ENCODE data around the gene STAP1.

STAP1 gene

GRCh38 chr4:67570537-67570936 is 12.0 kb downstream of the STAP1 start:
- Histone ChIP-seq H3K27me3 (replicated peaks in 2 of 5; ENCODE audit: control insufficient read depth in 4 of 5, insufficient read depth in 5 of 5, low read length in 4 of 5) (no peaks in the 10 kb centered on the region), H3K9me3 (ENCODE audit: control extremely low read depth in 1 of 5, control insufficient read depth in 4 of 5, insufficient read depth in 2 of 5, low read depth in 1 of 5, low read length in 4 of 5) (no peaks in the 10 kb centered on the region), H3K27ac (ENCODE audit: insufficient read depth in 1 of 2, low read depth in 1 of 2, low read length in 2 of 2, poor library complexity in 1 of 2, severe bottlenecking in 2 of 2) (no peak overlapping the region), H3K4me3 (ENCODE audit: control insufficient read depth in 1 of 7, extremely low read depth in 1 of 7, insufficient read depth in 4 of 7, low read depth in 2 of 7, low read length in 6 of 7) (no peak overlapping the region), H3K36me3 (ENCODE audit: control insufficient read depth in 4 of 4, insufficient read depth in 4 of 4, low read length in 3 of 4) (no peaks in the 10 kb centered on the region), H3K4me1 (ENCODE audit: control extremely low read depth in 1 of 4, control insufficient read depth in 4 of 4, insufficient read depth in 4 of 4, low read length in 3 of 4) (peaks cover 11 to 42% (median 36%) of the 10 kb centered on the region in 4 experiments)
- 100% methylated on average over 1 of the region's 1 CpG for WGBS (ENCODE audit: insufficient coverage)
- CTCF ChIA-PET, result interaction anchor here (1.2 to 1.7 kb wide), 2 partner anchors 9 to 50 kb away, joined by 4 read pairs; no protein-coding TSS in a partner anchor
- POLR2A ChIA-PET, result no interaction called here
- no peak for DNase-seq

- ChIA-PET POLR2A (no interaction called here), CTCF (interaction anchor here (1.7 kb wide), 1 partner anchor 48 kb away, joined by 4 read pairs; no protein-coding TSS in a partner anchor)
- H3K36me3 ChIP-seq (ENCODE audit: control insufficient read depth in 4 of 4, insufficient read depth in 4 of 4, low read length in 3 of 4), result peaks cover 0 to 4% (median 0%) of the 10 kb centered on the region in 4 experiments
- peak overlapping the region in 1 of 2 experiments; percentile 39 for H3K27ac ChIP-seq (ENCODE audit: insufficient read depth in 1 of 2, low read depth in 1 of 2, low read length in 2 of 2, poor library complexity in 1 of 2, severe bottlenecking in 2 of 2)
- H3K4me1 ChIP-seq (ENCODE audit: control extremely low read depth in 1 of 4, control insufficient read depth in 4 of 4, insufficient read depth in 4 of 4, low read length in 3 of 4), result peaks cover 16 to 52% (median 44%) of the 10 kb centered on the region in 4 experiments
- no peaks in the 10 kb centered on the region for H3K9me3 ChIP-seq (ENCODE audit: control extremely low read depth in 1 of 5, control insufficient read depth in 4 of 5, insufficient read depth in 2 of 5, low read depth in 1 of 5, low read length in 4 of 5)
- 0% methylated on average over 1 of the region's 1 CpG for WGBS (ENCODE audit: insufficient coverage)
- H3K4me3 ChIP-seq (ENCODE audit: control insufficient read depth in 1 of 7, extremely low read depth in 1 of 7, insufficient read depth in 4 of 7, low read depth in 2 of 7, low read length in 6 of 7), result no peak overlapping the region
- H3K27me3 ChIP-seq (replicated peaks in 2 of 5; ENCODE audit: control insufficient read depth in 4 of 5, insufficient read depth in 5 of 5, low read length in 4 of 5), result no peaks in the 10 kb centered on the region
- peak in 2 of 3 donors; percentile 41 to 69 for DNase-seq
Measured at GRCh38 chr4:67571975-67572374, 13.4 kb downstream of the STAP1 start.

- ChIA-PET CTCF (interaction anchor here (1.5 kb wide), 1 partner anchor 12 kb away, joined by 3 read pairs; no protein-coding TSS in a partner anchor), POLR2A (no interaction called here)
- DNase-seq, result peak in 2 of 3 donors; percentile 28 to 57
- H3K27me3 ChIP-seq (replicated peaks in 2 of 5; ENCODE audit: control insufficient read depth in 4 of 5, insufficient read depth in 5 of 5, low read length in 4 of 5), result no peaks in the 10 kb centered on the region
- no peaks in the 10 kb centered on the region for H3K9me3 ChIP-seq (ENCODE audit: control extremely low read depth in 1 of 5, control insufficient read depth in 4 of 5, insufficient read depth in 2 of 5, low read depth in 1 of 5, low read length in 4 of 5)
- no peak overlapping the region for H3K4me3 ChIP-seq (ENCODE audit: control insufficient read depth in 1 of 7, extremely low read depth in 1 of 7, insufficient read depth in 4 of 7, low read depth in 2 of 7, low read length in 6 of 7)
- peaks cover 16 to 52% (median 50%) of the 10 kb centered on the region in 4 experiments for H3K4me1 ChIP-seq (ENCODE audit: control extremely low read depth in 1 of 4, control insufficient read depth in 4 of 4, insufficient read depth in 4 of 4, low read length in 3 of 4)
- peaks cover 0 to 5% (median 0%) of the 10 kb centered on the region in 4 experiments for H3K36me3 ChIP-seq (ENCODE audit: control insufficient read depth in 4 of 4, insufficient read depth in 4 of 4, low read length in 3 of 4)
- H3K27ac ChIP-seq (ENCODE audit: insufficient read depth in 1 of 2, low read depth in 1 of 2, low read length in 2 of 2, poor library complexity in 1 of 2, severe bottlenecking in 2 of 2), result no peak overlapping the region
Measured at GRCh38 chr4:67573193-67573592, 14.7 kb downstream of the STAP1 start.

- ChIA-PET CTCF (no interaction called here), POLR2A (no interaction called here)
- Histone ChIP-seq H3K27ac (ENCODE audit: insufficient read depth in 1 of 2, low read depth in 1 of 2, low read length in 2 of 2, poor library complexity in 1 of 2, severe bottlenecking in 2 of 2) (peak overlapping the region; percentile 56 to 71), H3K36me3 (ENCODE audit: control insufficient read depth in 4 of 4, insufficient read depth in 4 of 4, low read length in 3 of 4) (peaks cover 0 to 14% (median 0%) of the 10 kb centered on the region in 4 experiments), H3K4me3 (ENCODE audit: control insufficient read depth in 1 of 7, extremely low read depth in 1 of 7, insufficient read depth in 4 of 7, low read depth in 2 of 7, low read length in 6 of 7) (peak overlapping the region in 6 of 7 experiments; percentile 17 to 52 (median 28)), H3K4me1 (ENCODE audit: control extremely low read depth in 1 of 4, control insufficient read depth in 4 of 4, insufficient read depth in 4 of 4, low read length in 3 of 4) (peaks cover 16 to 56% (median 51%) of the 10 kb centered on the region in 4 experiments), H3K27me3 (replicated peaks in 2 of 5; ENCODE audit: control insufficient read depth in 4 of 5, insufficient read depth in 5 of 5, low read length in 4 of 5) (no peaks in the 10 kb centered on the region), H3K9me3 (ENCODE audit: control extremely low read depth in 1 of 5, control insufficient read depth in 4 of 5, insufficient read depth in 2 of 5, low read depth in 1 of 5, low read length in 4 of 5) (no peaks in the 10 kb centered on the region)
- WGBS (ENCODE audit: insufficient coverage), result 19% methylated on average over 7 of the region's 13 CpGs
- DNase-seq, result peak; percentile 67 to 95 (median 91)
Measured at GRCh38 chr4:67575232-67576058, 16.9 kb downstream of the STAP1 start.

- ChIA-PET POLR2A (no interaction called here), CTCF (no interaction called here)
- 83% methylated on average over 1 of the region's 4 CpGs for WGBS (ENCODE audit: insufficient coverage)
- H3K4me3 ChIP-seq (ENCODE audit: control insufficient read depth in 1 of 7, extremely low read depth in 1 of 7, insufficient read depth in 4 of 7, low read depth in 2 of 7, low read length in 6 of 7), result peak overlapping the region in 1 of 7 experiments; percentile 52
- peak overlapping the region in 1 of 2 experiments; percentile 71 for H3K27ac ChIP-seq (ENCODE audit: insufficient read depth in 1 of 2, low read depth in 1 of 2, low read length in 2 of 2, poor library complexity in 1 of 2, severe bottlenecking in 2 of 2)
- peaks cover 23 to 57% (median 56%) of the 10 kb centered on the region in 4 experiments for H3K4me1 ChIP-seq (ENCODE audit: control extremely low read depth in 1 of 4, control insufficient read depth in 4 of 4, insufficient read depth in 4 of 4, low read length in 3 of 4)
- H3K9me3 ChIP-seq (ENCODE audit: control extremely low read depth in 1 of 5, control insufficient read depth in 4 of 5, insufficient read depth in 2 of 5, low read depth in 1 of 5, low read length in 4 of 5), result no peaks in the 10 kb centered on the region
- H3K36me3 ChIP-seq (ENCODE audit: control insufficient read depth in 4 of 4, insufficient read depth in 4 of 4, low read length in 3 of 4), result peaks cover 0 to 14% (median 0%) of the 10 kb centered on the region in 4 experiments
- no peak for DNase-seq
- no peaks in the 10 kb centered on the region for H3K27me3 ChIP-seq (replicated peaks in 2 of 5; ENCODE audit: control insufficient read depth in 4 of 5, insufficient read depth in 5 of 5, low read length in 4 of 5)
Measured at GRCh38 chr4:67576059-67576466, 17.5 kb downstream of the STAP1 start.

- H3K36me3 ChIP-seq (ENCODE audit: control insufficient read depth in 4 of 4, insufficient read depth in 4 of 4, low read length in 3 of 4), result peaks cover 0 to 14% (median 0%) of the 10 kb centered on the region in 4 experiments
- ChIA-PET CTCF (no interaction called here), POLR2A (no interaction called here)
- H3K9me3 ChIP-seq (ENCODE audit: control extremely low read depth in 1 of 5, control insufficient read depth in 4 of 5, insufficient read depth in 2 of 5, low read depth in 1 of 5, low read length in 4 of 5), result no peaks in the 10 kb centered on the region
- H3K27me3 ChIP-seq (replicated peaks in 2 of 5; ENCODE audit: control insufficient read depth in 4 of 5, insufficient read depth in 5 of 5, low read length in 4 of 5), result no peaks in the 10 kb centered on the region
- H3K27ac ChIP-seq (ENCODE audit: insufficient read depth in 1 of 2, low read depth in 1 of 2, low read length in 2 of 2, poor library complexity in 1 of 2, severe bottlenecking in 2 of 2), result peak overlapping the region in 1 of 2 experiments; percentile 71
- H3K4me1 ChIP-seq (ENCODE audit: control extremely low read depth in 1 of 4, control insufficient read depth in 4 of 4, insufficient read depth in 4 of 4, low read length in 3 of 4), result peaks cover 26 to 59% (median 57%) of the 10 kb centered on the region in 4 experiments
- no CpG with 5 or more reads among the region's 1 CpG for WGBS (ENCODE audit: insufficient coverage)
- DNase-seq, result no peak
- no peak overlapping the region for H3K4me3 ChIP-seq (ENCODE audit: control insufficient read depth in 1 of 7, extremely low read depth in 1 of 7, insufficient read depth in 4 of 7, low read depth in 2 of 7, low read length in 6 of 7)
Measured at GRCh38 chr4:67576538-67576937, 18.0 kb downstream of the STAP1 start.

- no peaks in the 10 kb centered on the region for H3K9me3 ChIP-seq (ENCODE audit: control extremely low read depth in 1 of 5, control insufficient read depth in 4 of 5, insufficient read depth in 2 of 5, low read depth in 1 of 5, low read length in 4 of 5)
- no CpG with 5 or more reads among the region's 3 CpGs for WGBS (ENCODE audit: insufficient coverage)
- peak overlapping the region in 1 of 7 experiments; percentile 67 for H3K4me3 ChIP-seq (ENCODE audit: control insufficient read depth in 1 of 7, extremely low read depth in 1 of 7, insufficient read depth in 4 of 7, low read depth in 2 of 7, low read length in 6 of 7)
- no peak overlapping the region for H3K27ac ChIP-seq (ENCODE audit: insufficient read depth in 1 of 2, low read depth in 1 of 2, low read length in 2 of 2, poor library complexity in 1 of 2, severe bottlenecking in 2 of 2)
- no peaks in the 10 kb centered on the region for H3K27me3 ChIP-seq (replicated peaks in 2 of 5; ENCODE audit: control insufficient read depth in 4 of 5, insufficient read depth in 5 of 5, low read length in 4 of 5)
- H3K36me3 ChIP-seq (ENCODE audit: control insufficient read depth in 4 of 4, insufficient read depth in 4 of 4, low read length in 3 of 4), result peaks cover 0 to 23% (median 0%) of the 10 kb centered on the region in 4 experiments
- peaks cover 18 to 37% (median 31%) of the 10 kb centered on the region in 4 experiments for H3K4me1 ChIP-seq (ENCODE audit: control extremely low read depth in 1 of 4, control insufficient read depth in 4 of 4, insufficient read depth in 4 of 4, low read length in 3 of 4)
- POLR2A ChIA-PET, result no interaction called here
- DNase-seq, result no peak
- CTCF ChIA-PET, result interaction anchor here (1.7 to 1.8 kb wide), 2 partner anchors 30 to 119 kb away, joined by 5 read pairs; no protein-coding TSS in a partner anchor
Measured at GRCh38 chr4:67580577-67580976, 22.1 kb downstream of the STAP1 start.
